Motor neuron (in vitro differentiated cells): ENCODE data around the gene VGLL4. TPM values are rescaled to one million over a fixed set of nuclear protein-coding genes. Genes with fewer than 3 reads are reported as not detected.

Experiments used
- ATAC-seq, 8 experiments: fragments of 200-7000 bp; cut with Tn5 transposase; replicated peaks in 6 of 8; 2 replicates each; pipeline ENCODE4 v1.8.0; 2021; ENCODE audit warnings: mild to moderate bottlenecking in 8 of 8, moderate library complexity in 8 of 8
- H3K27ac ChIP-seq, 2 donors: fragments of 250-450 bp; sonication (Bioruptor Pico); 2 replicates each; pipeline ENCODE4 v1.9.0; 2021; ENCODE audit warnings: antibody characterized with exemption in 2 of 2, mild to moderate bottlenecking in 2 of 2, moderate library complexity in 1 of 2
- H3K4me1 ChIP-seq, 2 donors: fragments of 250-450 bp; sonication (Bioruptor Pico); replicated peaks in 1 of 2; 2 replicates each; pipeline ENCODE4 v1.6.1; 2021; ENCODE audit warnings: antibody characterized with exemption in 2 of 2, mild to moderate bottlenecking in 2 of 2, moderate library complexity in 1 of 2
- H3K4me3 ChIP-seq, 5 donors: fragments of 250-450 bp; sonication (Bioruptor Pico); 2 replicates each; pipeline ENCODE4 v1.9.0; 2021; ENCODE audit warnings: antibody characterized with exemption in 5 of 5, mild to moderate bottlenecking in 5 of 5, moderate library complexity in 4 of 5
- WGBS, 10 experiments: fragments of 450-650 bp; shearing (Covaris generic); methylation state at CpG; one replicate each; pipeline ENCODE4 v1.0.0; 2022; 5-methylcytosine and 5-hydroxymethylcytosine counted together
- in situ Hi-C, 9 experiments: fragments of 400-800 bp; cut with MboI; loops; one replicate each; pipeline ENCODE4 v1.15.0; 2021; ENCODE audit warnings: low sequenced_read_pairs in 9 of 9, low pct_unique_long_range_greater_than_20kb in 2 of 9; ENCODE audit not compliant: unreplicated experiment in 9 of 9
- total RNA-seq, 8 experiments: library from RNA; unstranded; fragments of 300-600 nt; gene quantifications; 2 replicates each; pipeline versions ENCODE4 v1.2.3 to v1.2.4, GENCODE V29; 2022

The VGLL4 gene
- total RNA-seq, 8 experiments from 2014 or later, result 23.6 to 98.2 (median 42.4) TPM

DNA sequence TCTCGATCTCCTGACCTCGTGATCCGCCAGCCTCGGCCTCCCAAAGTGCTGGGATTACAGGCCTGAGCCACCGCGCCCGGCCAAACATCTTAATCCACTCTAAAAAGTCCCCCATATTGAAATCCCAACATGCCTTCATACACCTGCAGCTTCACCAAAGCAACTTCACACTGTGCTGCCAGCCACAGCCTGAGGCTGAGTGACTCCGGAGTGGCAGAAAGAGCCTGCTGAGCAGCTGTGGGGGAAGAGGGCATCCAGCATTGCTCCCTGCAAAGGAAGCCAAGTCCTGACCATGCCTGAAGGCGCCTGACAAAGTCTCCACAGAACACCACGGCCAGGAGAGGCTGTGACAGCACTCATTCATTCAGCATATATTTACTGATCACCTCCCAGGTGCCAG, 21.6 kb upstream of the VGLL4 start:
- no peak for ATAC-seq
- WGBS, 10 experiments, result 14 to 90% (median 83%) methylated on average over 1 to 2 of the region's 10 CpGs; no CpG with 5 or more reads in 7 of the 10 experiments
- in situ Hi-C loops, result loop anchor here in 6 of 9 experiments (25.0 kb wide), 2 partner anchors 147 to 278 kb away; no protein-coding TSS in a partner anchor
- Histone ChIP-seq H3K4me1 (no peaks in the 10 kb centered on the region), H3K27ac (no peak overlapping the region), H3K4me3 (no peak overlapping the region)

- Histone ChIP-seq H3K4me1 (no peaks in the 10 kb centered on the region), H3K27ac (no peak overlapping the region), H3K4me3 (no peak overlapping the region)
- peak in 3 of 8 experiments; percentile 44 to 66 (median 64) for ATAC-seq
- 30 to 100% (median 88%) methylated on average over 1 to 2 of the region's 2 CpGs; no CpG with 5 or more reads in 1 of the 10 experiments for WGBS, 10 experiments
- in situ Hi-C loops, result loop anchor here in 6 of 9 experiments (25.0 kb wide), 2 partner anchors 150 to 275 kb away; no protein-coding TSS in a partner anchor
Observed at GRCh38 chr3:11662392-11662990, 18.8 kb upstream of the VGLL4 start.

- no peaks in the 10 kb centered on the region for H3K4me1 ChIP-seq
- WGBS, 10 experiments, result 54 to 100% (median 95%) methylated on average over 2 to 5 of the region's 5 CpGs
- no peak for ATAC-seq
- in situ Hi-C loops, result loop anchor here in 6 of 9 experiments (25.0 kb wide), 2 partner anchors 150 to 275 kb away; no protein-coding TSS in a partner anchor
- no peak overlapping the region for H3K4me3 ChIP-seq
- H3K27ac ChIP-seq, result no peak overlapping the region
Observed at GRCh38 chr3:11661827-11662226, 18.1 kb upstream of the VGLL4 start.

DNA sequence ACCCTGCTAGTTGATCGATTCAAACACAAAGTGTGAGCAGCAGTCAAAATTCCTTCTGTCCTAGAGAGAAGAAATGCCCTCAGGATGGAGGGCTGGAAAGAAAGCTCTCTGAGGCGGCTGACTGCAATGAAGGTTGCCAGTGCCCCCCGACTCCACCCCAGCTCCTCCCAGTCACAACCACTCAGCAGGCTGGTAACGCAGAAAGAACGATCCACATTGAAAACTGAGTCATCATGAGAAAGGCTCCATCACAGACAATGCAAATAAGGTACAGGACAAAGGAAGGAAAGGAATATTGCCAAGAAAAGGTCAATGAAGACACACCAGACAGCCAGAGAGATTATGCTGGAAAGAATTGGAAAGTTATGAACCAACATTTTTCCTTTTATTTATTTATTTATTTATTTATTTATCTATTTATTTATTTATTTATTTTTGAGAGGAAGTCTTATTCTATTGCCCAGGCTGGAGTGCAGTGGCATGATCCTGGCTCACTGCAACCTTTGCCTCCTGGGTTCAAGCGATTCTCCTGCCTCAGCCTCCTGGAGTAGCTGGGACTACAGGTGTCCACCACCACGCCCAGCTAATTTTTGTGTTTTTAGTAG, 17.4 kb upstream of the VGLL4 start:
- Histone ChIP-seq H3K4me3 (no peak overlapping the region), H3K27ac (no peak overlapping the region), H3K4me1 (no peaks in the 10 kb centered on the region)
- peak in 5 of 8 experiments; percentile 35 to 77 (median 44) for ATAC-seq
- in situ Hi-C loops, result loop anchor here in 6 of 9 experiments (25.0 kb wide), 2 partner anchors 151 to 274 kb away; no protein-coding TSS in a partner anchor
- WGBS, 10 experiments, result 47 to 100% (median 76%) methylated on average over 1 to 7 of the region's 7 CpGs; no CpG with 5 or more reads in 1 of the 10 experiments

- Histone ChIP-seq H3K4me3 (no peak overlapping the region), H3K4me1 (no peaks in the 10 kb centered on the region), H3K27ac (no peak overlapping the region)
- in situ Hi-C loops, result loop anchor here in 6 of 9 experiments (25.0 kb wide), 2 partner anchors 152 to 273 kb away; no protein-coding TSS in a partner anchor
- WGBS, 10 experiments, result 20 to 82% (median 77%) methylated on average over 1 to 3 of the region's 3 CpGs; no CpG with 5 or more reads in 3 of the 10 experiments
- peak in 1 of 8 experiments; percentile 30 for ATAC-seq
Observed at GRCh38 chr3:11660242-11660641, 16.5 kb upstream of the VGLL4 start.

DNA sequence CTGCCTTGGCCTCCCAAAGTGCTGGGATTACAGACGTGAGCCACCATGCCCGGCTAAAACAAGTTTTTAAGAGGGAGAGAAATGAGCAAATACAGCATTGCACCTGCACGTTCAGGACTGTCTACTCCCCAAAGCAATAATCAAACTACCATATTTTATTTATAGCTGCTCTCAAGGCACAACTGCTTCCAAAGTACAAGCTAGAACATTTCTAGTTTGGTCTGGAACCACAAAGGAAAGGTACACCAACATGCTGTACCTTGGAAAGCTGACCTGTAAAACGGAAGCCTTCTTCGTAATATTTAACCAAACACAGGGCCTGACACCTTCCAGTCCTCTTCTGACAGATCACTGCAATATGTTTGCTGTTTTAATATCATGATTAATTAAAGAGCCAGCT, 14.5 kb upstream of the VGLL4 start:
- in situ Hi-C loops, result loop anchor here in 8 of 9 experiments (10.0 to 25.0 kb wide), 3 partner anchors 154 to 273 kb away; no protein-coding TSS in a partner anchor
- Histone ChIP-seq H3K4me1 (no peaks in the 10 kb centered on the region), H3K27ac (no peak overlapping the region), H3K4me3 (no peak overlapping the region)
- ATAC-seq, result no peak
- 50 to 100% (median 82%) methylated on average over 1 to 4 of the region's 5 CpGs; no CpG with 5 or more reads in 2 of the 10 experiments for WGBS, 10 experiments

- WGBS, 10 experiments, result 20 to 79% (median 56%) methylated on average over 2 to 9 of the region's 13 CpGs
- peak in 2 of 8 experiments; percentile 35 to 77 for ATAC-seq
- Histone ChIP-seq H3K4me3 (no peak overlapping the region), H3K4me1 (no peaks in the 10 kb centered on the region), H3K27ac (no peak overlapping the region)
- in situ Hi-C loops, result loop anchor here in 8 of 9 experiments (10.0 to 25.0 kb wide), 3 partner anchors 157 to 271 kb away; no protein-coding TSS in a partner anchor
Observed at GRCh38 chr3:11655196-11655928, 11.6 kb upstream of the VGLL4 start.

GRCh38 chr3:11654166-11654565, 10.5 kb upstream of the VGLL4 start:
- H3K4me3 ChIP-seq, result no peak overlapping the region
- no peaks in the 10 kb centered on the region for H3K4me1 ChIP-seq
- WGBS, 10 experiments, result 79 to 100% (median 94%) methylated on average over 1 to 4 of the region's 4 CpGs; no CpG with 5 or more reads in 2 of the 10 experiments
- no peak for ATAC-seq
- in situ Hi-C loops, result loop anchor here in 8 of 9 experiments (10.0 to 25.0 kb wide), 3 partner anchors 158 to 269 kb away; no protein-coding TSS in a partner anchor
- no peak overlapping the region for H3K27ac ChIP-seq

DNA sequence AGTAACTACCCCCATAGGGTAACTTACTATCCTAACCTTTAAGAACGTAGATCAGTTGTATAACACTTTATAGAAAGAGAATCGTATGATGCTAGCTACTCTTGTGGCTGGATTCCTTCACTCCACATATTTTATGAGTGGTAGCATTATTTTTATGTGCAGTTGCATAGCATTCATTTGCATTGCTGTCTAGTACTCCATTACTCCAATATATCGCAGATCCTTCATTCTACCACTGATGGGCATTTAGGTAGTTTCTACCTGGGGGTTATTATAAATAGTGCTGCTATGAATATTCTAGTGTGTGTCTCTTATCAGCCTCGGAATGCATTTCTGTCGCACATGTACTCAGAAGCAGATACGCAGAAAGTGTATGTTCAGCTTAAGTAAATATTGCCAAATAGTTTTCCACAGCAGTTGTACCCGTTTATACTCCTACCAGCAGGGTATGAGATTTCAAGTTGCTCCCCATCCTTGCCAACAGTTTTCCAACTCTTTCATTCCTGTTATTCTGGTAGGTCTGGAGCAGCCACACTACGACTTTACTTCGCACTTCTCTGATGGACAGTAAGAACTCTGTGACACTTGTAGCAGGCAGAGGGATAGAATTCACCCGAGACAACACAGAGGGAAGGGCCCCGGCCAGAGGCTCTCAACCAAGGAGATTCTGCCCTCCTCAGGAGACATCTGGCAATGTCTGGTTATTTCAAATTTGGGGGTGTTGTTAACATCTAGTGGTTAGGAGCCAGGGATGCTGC, 9.8 kb upstream of the VGLL4 start:
- no peak overlapping the region for H3K4me3 ChIP-seq
- no peak overlapping the region for H3K27ac ChIP-seq
- no peaks in the 10 kb centered on the region for H3K4me1 ChIP-seq
- in situ Hi-C loops, result loop anchor here in 8 of 9 experiments (10.0 to 25.0 kb wide), 3 partner anchors 159 to 269 kb away; no protein-coding TSS in a partner anchor
- no peak for ATAC-seq
- WGBS, 10 experiments, result 50 to 100% (median 87%) methylated on average over 1 to 9 of the region's 11 CpGs

DNA sequence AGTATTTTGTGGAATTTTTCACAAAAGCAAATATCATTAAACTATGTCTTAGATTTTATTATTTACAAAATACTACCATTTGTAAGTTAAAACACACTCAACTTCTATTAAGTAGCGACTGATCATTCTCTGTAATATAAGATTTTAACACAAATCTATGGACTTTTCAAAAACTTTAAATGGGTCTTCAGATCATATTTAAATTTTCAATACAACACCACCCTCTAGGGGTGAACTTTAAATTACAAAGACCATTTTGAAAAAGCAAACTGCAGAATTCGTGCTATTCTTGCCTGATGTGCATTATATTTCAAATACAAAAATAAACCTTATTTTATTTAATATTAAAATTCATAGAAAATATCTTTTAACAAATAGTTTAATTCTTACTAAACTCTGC, 8.2 kb upstream of the VGLL4 start:
- in situ Hi-C loops, result loop anchor here in 8 of 9 experiments (10.0 to 25.0 kb wide), 3 partner anchors 160 to 267 kb away; no protein-coding TSS in a partner anchor
- no peak overlapping the region for H3K27ac ChIP-seq
- 0 to 27% (median 5%) methylated on average over 1 to 2 of the region's 2 CpGs for WGBS, 10 experiments
- no peak overlapping the region for H3K4me3 ChIP-seq
- ATAC-seq, result no peak
- H3K4me1 ChIP-seq, result no peaks in the 10 kb centered on the region

DNA sequence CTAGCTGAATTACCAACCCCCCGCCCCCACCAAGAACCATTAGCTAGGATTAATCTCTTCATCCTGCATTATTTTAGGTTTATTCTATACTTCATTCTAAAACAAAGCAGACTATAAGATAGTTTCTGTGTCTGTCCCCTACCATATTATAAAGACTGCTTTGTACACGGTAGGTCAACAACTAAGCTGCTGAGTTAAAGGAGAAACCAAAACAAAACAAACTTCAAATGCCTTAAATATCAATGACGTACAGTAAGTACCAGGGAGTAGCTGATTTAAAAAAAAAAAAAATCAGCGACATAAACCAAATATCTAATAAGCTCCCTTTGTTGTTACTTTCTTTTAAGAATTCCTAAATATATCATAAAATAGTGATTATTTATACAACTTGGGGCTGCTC, 7.8 kb upstream of the VGLL4 start:
- no peaks in the 10 kb centered on the region for H3K4me1 ChIP-seq
- H3K4me3 ChIP-seq, result no peak overlapping the region
- WGBS, 10 experiments, result 50 to 93% (median 83%) methylated on average over 2 to 4 of the region's 4 CpGs
- H3K27ac ChIP-seq, result no peak overlapping the region
- in situ Hi-C loops, result loop anchor here in 8 of 9 experiments (10.0 to 25.0 kb wide), 3 partner anchors 161 to 267 kb away; no protein-coding TSS in a partner anchor
- ATAC-seq, result no peak

GRCh38 chr3:11650391-11650790, 6.7 kb upstream of the VGLL4 start:
- no peak for ATAC-seq
- WGBS, 10 experiments, result 83 to 100% (median 100%) methylated on average over 1 to 3 of the region's 3 CpGs; no CpG with 5 or more reads in 1 of the 10 experiments
- Histone ChIP-seq H3K4me1 (no peaks in the 10 kb centered on the region), H3K4me3 (no peak overlapping the region), H3K27ac (no peak overlapping the region)
- in situ Hi-C loops, result loop anchor here in 8 of 9 experiments (10.0 to 25.0 kb wide), 3 partner anchors 162 to 266 kb away; no protein-coding TSS in a partner anchor
